H1 (cell line): ENCODE results near the gene NKTR. TPM values are rescaled to one million over a fixed set of nuclear protein-coding genes. Genes with fewer than 3 reads are reported as not detected.

Experiments
- CTCF ChIA-PET: fragments of 300-600 bp; sonication (Branson Sonifier 250); formaldehyde crosslinking; loops from one replicate; lab custom pipeline; 2021; ENCODE audit not compliant: partially characterized antibody; lab: Charles Lee
- POLR2A ChIA-PET: fragments of 300-600 bp; sonication (Branson Sonifier 250); formaldehyde crosslinking; loops from one replicate; lab custom pipeline; 2021; ENCODE audit warnings: inconsistent platforms; ENCODE audit not compliant: partially characterized antibody; lab: Charles Lee
- DNase-seq, 2 experiments: peaks; one replicate each; pipeline versions ENCODE4 v3.0.0 to v3.0.0-alpha.2; 2010 to 2022; ENCODE audit warnings: low spot score in 2 of 2, low read depth in 1 of 2, mixed read lengths in 1 of 2
- FAIRE-seq: peaks from 2 replicates; lab custom pipeline; 2011; peaks lifted over from hg19 to GRCh38; lab: Jason Lieb, UNC
- H2AFZ ChIP-seq: 2 replicates; pipeline ENCODE4 v1.8.1; 2012; ENCODE audit warnings: low read length, inconsistent platforms
- H2AK5ac ChIP-seq: 2 replicates; pipeline ENCODE4 v1.6.1; 2013; ENCODE audit warnings: low read depth, low read length
- H2BK120ac ChIP-seq: replicated peaks from 2 replicates; pipeline ENCODE3; 2013; ENCODE audit warnings: low read depth, low read length, inconsistent platforms
- H2BK12ac ChIP-seq: 2 replicates; pipeline ENCODE4 v1.6.1; 2013; ENCODE audit warnings: low read depth, low read length
- H2BK15ac ChIP-seq: 2 replicates; pipeline ENCODE4 v1.6.1; 2013; ENCODE audit warnings: low read length
- H2BK20ac ChIP-seq: 2 replicates; pipeline ENCODE4 v1.6.1; 2013; ENCODE audit warnings: low read length
- H2BK5ac ChIP-seq: 2 replicates; pipeline ENCODE4 v1.6.1; 2013; ENCODE audit warnings: low read depth, low read length
- H3K14ac ChIP-seq: 2 replicates; pipeline ENCODE4 v1.6.1; 2013; ENCODE audit warnings: inconsistent platforms; ENCODE audit not compliant: insufficient read length
- H3K18ac ChIP-seq: 2 replicates; pipeline ENCODE4 v1.6.1; 2013; ENCODE audit warnings: low read length; ENCODE audit errors: extremely low read depth
- H3K23ac ChIP-seq: 2 replicates; pipeline ENCODE4 v1.6.1; 2013; ENCODE audit warnings: inconsistent platforms; ENCODE audit not compliant: insufficient read length
- H3K23me2 ChIP-seq: 2 replicates; pipeline ENCODE4 v1.6.1; 2013; ENCODE audit warnings: low read depth, low read length
- H3K27ac ChIP-seq: 2 replicates; pipeline ENCODE4 v1.6.1; 2011; ENCODE audit warnings: low read depth, low read length, inconsistent platforms
- H3K27me3 ChIP-seq, 4 experiments: replicated peaks in 1 of 4; 1 replicate in 1 of 4; 2 replicates in 3 of 4; pipeline versions ENCODE4 v1.6.1 to v1.8.1; 2011 to 2013; ENCODE audit warnings: low read length in 3 of 4, mild to moderate bottlenecking in 3 of 4, inconsistent platforms in 2 of 4, mixed read lengths in 2 of 4, moderate library complexity in 1 of 4; ENCODE audit not compliant: control insufficient read depth in 3 of 4, insufficient read depth in 3 of 4; ENCODE audit errors: extremely low read depth in 1 of 4
- H3K36me3 ChIP-seq, 4 experiments: 2 replicates each; pipeline versions ENCODE4 v1.6.1 to v1.8.1; 2011 to 2013; ENCODE audit warnings: mild to moderate bottlenecking in 4 of 4, low read length in 3 of 4, moderate library complexity in 2 of 4, control low read depth in 1 of 4, inconsistent platforms in 1 of 4; ENCODE audit not compliant: insufficient read depth in 4 of 4, control insufficient read depth in 2 of 4
- H3K4ac ChIP-seq: replicated peaks from 2 replicates; pipeline ENCODE3; 2013; ENCODE audit warnings: low read length, low read depth, mixed read lengths, inconsistent platforms; ENCODE audit not compliant: insufficient read length
- H3K4me1 ChIP-seq, 4 experiments: replicated peaks in 1 of 4; 1 replicate in 1 of 4; 2 replicates in 3 of 4; pipeline versions ENCODE4 v1.6.1 to v1.8.1; 2011 to 2013; ENCODE audit warnings: low read length in 3 of 4, inconsistent platforms in 2 of 4, mixed read lengths in 1 of 4; ENCODE audit not compliant: insufficient read depth in 4 of 4, control insufficient read depth in 3 of 4
- H3K4me2 ChIP-seq, 2 experiments: 2 replicates each; pipeline versions ENCODE4 v1.6.1 to v1.8.1; 2011 to 2013; ENCODE audit warnings: low read depth in 2 of 2, low read length in 2 of 2, control low read depth in 1 of 2, inconsistent platforms in 1 of 2, mild to moderate bottlenecking in 1 of 2; ENCODE audit not compliant: insufficient read depth in 1 of 2
- H3K4me3 ChIP-seq, 4 experiments: fragments of 200-600, 300-600 bp in 1 of 4; sonication (generic), shearing (Covaris generic), sonication (Bioruptor Twin) in 1 of 4; 2 replicates each; pipeline versions ENCODE4 v1.5.1 to v1.8.1; 2011 to 2016; ENCODE audit warnings: low read length in 4 of 4, low read depth in 3 of 4, control low read depth in 2 of 4, inconsistent platforms in 2 of 4, mild to moderate bottlenecking in 2 of 4, mixed read lengths in 1 of 4, moderate library complexity in 1 of 4; ENCODE audit not compliant: insufficient read depth in 2 of 4; ENCODE audit errors: extremely low read depth in 1 of 4
- H3K56ac ChIP-seq: replicated peaks from 2 replicates; pipeline ENCODE3; 2013; ENCODE audit warnings: low read depth, mild to moderate bottlenecking, mixed read lengths, low read length, inconsistent platforms; ENCODE audit not compliant: insufficient read length
- H3K79me1 ChIP-seq: 2 replicates; pipeline ENCODE4 v1.6.1; 2013; ENCODE audit warnings: low read depth, low read length, control low read depth
- H3K79me2 ChIP-seq, 2 experiments: 2 replicates each; pipeline versions ENCODE4 v1.6.1 to v1.8.1; 2012 to 2013; ENCODE audit warnings: low read length in 2 of 2, mild to moderate bottlenecking in 2 of 2, inconsistent platforms in 1 of 2; ENCODE audit not compliant: insufficient read depth in 2 of 2, control insufficient read depth in 1 of 2
- H3K9ac ChIP-seq, 4 experiments: replicated peaks in 1 of 4; 1 replicate in 1 of 4; 2 replicates in 3 of 4; pipeline versions ENCODE4 v1.6.1 to v1.8.1; 2011 to 2013; ENCODE audit warnings: low read depth in 3 of 4, low read length in 3 of 4, control low read depth in 2 of 4, mild to moderate bottlenecking in 2 of 4, moderate library complexity in 2 of 4, inconsistent platforms in 1 of 4; ENCODE audit errors: extremely low read depth in 1 of 4
- H3K9me3 ChIP-seq, 2 experiments: 2 replicates each; pipeline versions ENCODE4 v1.6.1 to v1.8.1; 2012 to 2013; ENCODE audit warnings: mild to moderate bottlenecking in 2 of 2, moderate library complexity in 2 of 2, control low read depth in 1 of 2, inconsistent platforms in 1 of 2, low read depth in 1 of 2, low read length in 1 of 2, mixed read lengths in 1 of 2; ENCODE audit not compliant: insufficient read depth in 2 of 2
- H4K20me1 ChIP-seq, 2 experiments: replicated peaks in 1 of 2; 2 replicates each; pipeline versions ENCODE3 to v1.8.1; 2011 to 2013; ENCODE audit warnings: inconsistent platforms in 2 of 2, low read length in 2 of 2, mild to moderate bottlenecking in 1 of 2; ENCODE audit not compliant: insufficient read depth in 2 of 2, control insufficient read depth in 1 of 2
- H4K5ac ChIP-seq: 2 replicates; pipeline ENCODE4 v1.6.1; 2013; ENCODE audit warnings: low read length, low read depth, mixed read lengths, inconsistent platforms; ENCODE audit not compliant: insufficient read length
- H4K8ac ChIP-seq: 2 replicates; pipeline ENCODE4 v1.8.0; 2013; ENCODE audit warnings: mild to moderate bottlenecking, moderate library complexity, low read length, inconsistent platforms; ENCODE audit not compliant: insufficient read depth; ENCODE audit errors: extremely low read depth
- H4K91ac ChIP-seq: replicated peaks from 2 replicates; pipeline ENCODE3; 2013; ENCODE audit warnings: low read length, mixed read lengths, inconsistent platforms; ENCODE audit not compliant: insufficient read length
- CBX5 ChIP-seq: fragments of 300-800, 300-1000 bp; sonication (generic); IDR thresholded peaks from 2 replicates; pipeline ENCODE4 v1.7.1; 2016; ENCODE audit warnings: antibody characterized with exemption, low read length, low read depth
- CREB1 ChIP-seq: IDR thresholded peaks from 2 replicates; pipeline ENCODE4 v1.6.1; 2012; ENCODE audit warnings: inconsistent platforms
- CTCF ChIP-seq, 3 experiments: IDR thresholded peaks; 1 replicate in 2 of 3; 2 replicates in 1 of 3; pipeline versions ENCODE4 v1.5.1 to v1.6.1; 2011; ENCODE audit warnings: low read length in 3 of 3, mild to moderate bottlenecking in 3 of 3, inconsistent platforms in 2 of 3, low read depth in 1 of 3, moderate library complexity in 1 of 3; ENCODE audit not compliant: insufficient read depth in 1 of 3; ENCODE audit errors: control extremely low read depth in 1 of 3
- RAD21 ChIP-seq, 2 experiments: IDR thresholded peaks in 1 of 2; conservative IDR thresholded peaks in 1 of 2; 2 replicates each; pipeline ENCODE4 v1.6.1; 2011; ENCODE audit warnings: low read depth in 2 of 2, low read length in 2 of 2, improper control_type of control experiment in 1 of 2, inconsistent platforms in 1 of 2, mild to moderate bottlenecking in 1 of 2, moderate library complexity in 1 of 2
- RFX5 ChIP-seq: IDR thresholded peaks from 2 replicates; pipeline ENCODE4 v1.6.1; 2011; ENCODE audit warnings: low read depth, low read length, improper control_type of control experiment, borderline replicate concordance
- YY1 ChIP-seq: IDR thresholded peaks from 2 replicates; pipeline ENCODE4 v1.6.1; 2011; ENCODE audit warnings: low read depth, mild to moderate bottlenecking, low read length
- WGBS, 2 experiments: shearing (Covaris generic) in 1 of 2; methylation state at CpG; one replicate each; pipeline versions ENCODE4 v1.1.6 to v1.1.7; 2013 to 2015; ENCODE audit warnings: low lambda C conversion rate in 2 of 2, mixed read lengths in 2 of 2, inconsistent platforms in 1 of 2, low coverage in 1 of 2, missing lambda C conversion rate in 1 of 2; ENCODE audit not compliant: insufficient replicate concordance in 2 of 2, insufficient coverage in 1 of 2, insufficient read length in 1 of 2; ENCODE audit errors: extremely low coverage in 1 of 2, missing lambda C conversion rate in 1 of 2; 5-methylcytosine and 5-hydroxymethylcytosine counted together
- polyA plus RNA-seq, 7 experiments: library from polyadenylated mRNA; depleted of rRNA in 3 of 7; stranded (reverse) in 5 of 7; unstranded in 2 of 7; fragments of >200 nt in 5 of 7; fragments of 200-250 nt in 2 of 7; gene quantifications; 1 replicate in 5 of 7; 2 replicates in 1 of 7; 4 replicates in 1 of 7; pipeline versions ENCODE4 v1.2.1 to v1.2.3, GENCODE V29; 2011 to 2013; ENCODE audit warnings: missing spikeins in 2 of 7, mixed read lengths in 2 of 7
- total RNA-seq: library from RNA; stranded (reverse); fragmentation: NEBNext Ultra II Directional; extraction: Animal tissue kit (Norgen Biotek cat#: 25700); gene quantifications from 2 replicates; pipeline ENCODE4 v1.2.1, GENCODE V29; 2021

The NKTR gene
- total and polyA plus RNA-seq, 2 of the 8 experiments (the other 6 are each of a cell fraction or from before 2014, with no cell fraction given): 24.1 to 62.2 TPM

- H3K23me2 ChIP-seq: no peaks in the 10 kb centered on the region; the same call in 1 of the 2 replicates
- no peak overlapping the region for H2BK120ac ChIP-seq
- FAIRE-seq: peak; percentile 98
- peaks cover 3% of the 10 kb centered on the region for H3K79me1 ChIP-seq
- H3K18ac ChIP-seq: no peak overlapping the region
- peaks cover 0 to 23% (median 8%) of the 10 kb centered on the region in 4 experiments for H3K36me3 ChIP-seq
- no peaks in the 10 kb centered on the region for H3K27me3 ChIP-seq
- no peak overlapping the region for H4K5ac ChIP-seq
- no peak overlapping the region for H3K23ac ChIP-seq
- no peak overlapping the region for H3K56ac ChIP-seq
- no peak overlapping the region for H2AFZ ChIP-seq
- no peak overlapping the region for H4K8ac ChIP-seq
- H3K9ac ChIP-seq: no peak overlapping the region
- no peak overlapping the region for H2BK15ac ChIP-seq
- no peak overlapping the region for H2AK5ac ChIP-seq
- no peaks in the 10 kb centered on the region for H3K4me1 ChIP-seq
- H3K9me3 ChIP-seq: peaks cover 0 to 11% of the 10 kb centered on the region in 2 experiments; a peak in 2 of 4 replicates
- H4K20me1 ChIP-seq: peaks cover 3 to 7% of the 10 kb centered on the region in 2 experiments
- H2BK12ac ChIP-seq: no peak overlapping the region
- POLR2A ChIA-PET: interaction anchor here (0.7 to 2.0 kb wide), 4 partner anchors 9 to 40 kb away, joined by 3 to 9 read pairs (median 4); partner anchors contain the start of gene SEC22C
- H3K4ac ChIP-seq: no peak overlapping the region
- no peak overlapping the region for H2BK5ac ChIP-seq
- no peak overlapping the region for H3K4me3 ChIP-seq
- 41% methylated on average over 3 of the region's 3 CpGs; no CpG with 5 or more reads in 1 of the 2 experiments for WGBS, 2 experiments
- no peak for TF ChIP-seq CBX5
- 0 out of 2 replicates have a peak, but pooled peaks have one; percentile 9 for TF ChIP-seq YY1
- TF ChIP-seq RAD21 (IDR thresholded peaks at IDR 0.05 in 1 of 2, conservative IDR thresholded peaks at IDR 0.05 in 1 of 2; ENCODE audit: low read depth in 2 of 2, low read length in 2 of 2): peak; percentile 77 to 79
- TF ChIP-seq CREB1: 0 out of 2 replicates have a peak, but pooled peaks have one; percentile 19
- TF ChIP-seq CTCF (IDR thresholded peaks at IDR 0.05; ENCODE audit: control extremely low read depth in 1 of 3, insufficient read depth in 1 of 3, low read depth in 1 of 3, low read length in 3 of 3): peak; percentile 71 to 89 (median 78)
- peak; percentile 34; the same call in 1 of the 2 replicates for TF ChIP-seq RFX5
- TF ChIP-seq, all 59 proteins: peak for 5
- Histone ChIP-seq H3K4me2 (no peak overlapping the region), H4K91ac (no peak overlapping the region), H3K27ac (no peak overlapping the region), H3K14ac (no peak overlapping the region), H3K79me2 (peaks cover 0 to 50% of the 10 kb centered on the region in 2 experiments; a peak in 2 of 4 replicates), H2BK20ac (no peak overlapping the region)
- CTCF ChIA-PET: interaction anchor here (0.9 to 3.7 kb wide), 22 partner anchors 8 to 323 kb away, joined by 3 to 20 read pairs (median 4); no protein-coding TSS in a partner anchor
- DNase-seq: peak in 1 of 2 experiments; percentile 74
Measured at GRCh38 chr3:42572278-42572677, 28.2 kb upstream of the NKTR start.
